HuH-7.5 (cell line): ENCODE measurements around the gene LARGE1.
"Not testable (repeated sequence)": the region's sequence is repeated elsewhere in the genome, so short reads cannot be mapped to it uniquely, and the experiment has no call there.

Source experiments
- DNase-seq: peaks from one replicate; pipeline ENCODE4 v3.0.0; 2011; ENCODE audit warnings: low spot score

Gene LARGE1

GRCh38 chr22:33883961-33884808, 36.1 kb downstream of the LARGE1 start:
- no peak for DNase-seq

GRCh38 chr22:33883561-33883960, 36.7 kb downstream of the LARGE1 start:
- no peak for DNase-seq

DNA sequence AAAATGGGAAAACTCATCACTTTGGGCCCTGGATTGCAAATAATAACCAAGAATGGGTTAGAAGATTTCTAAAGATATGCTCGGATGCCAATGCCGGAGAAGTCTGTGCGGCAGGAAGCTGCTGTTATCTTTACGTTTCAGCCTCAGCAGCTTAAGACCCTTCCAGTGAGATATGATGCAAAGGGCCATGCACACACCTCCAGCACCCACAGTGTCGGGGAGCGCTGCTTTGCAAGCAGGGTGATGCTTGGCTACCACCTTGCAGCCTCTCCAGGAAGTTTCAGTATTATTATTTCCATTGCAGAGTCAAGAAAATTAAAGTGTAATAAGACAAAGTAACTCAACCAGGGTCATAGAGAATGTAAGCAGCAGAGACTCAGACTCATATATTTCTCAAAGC, 37.3 kb downstream of the LARGE1 start:
- DNase-seq: no peak

GRCh38 chr22:33880986-33881385, 39.3 kb downstream of the LARGE1 start:
- no peak for DNase-seq

- no peak for DNase-seq
Measured at GRCh38 chr22:33879796-33880195, 40.5 kb downstream of the LARGE1 start.

GRCh38 chr22:33875316-33875715, 45.0 kb downstream of the LARGE1 start:
- DNase-seq: no peak

DNA sequence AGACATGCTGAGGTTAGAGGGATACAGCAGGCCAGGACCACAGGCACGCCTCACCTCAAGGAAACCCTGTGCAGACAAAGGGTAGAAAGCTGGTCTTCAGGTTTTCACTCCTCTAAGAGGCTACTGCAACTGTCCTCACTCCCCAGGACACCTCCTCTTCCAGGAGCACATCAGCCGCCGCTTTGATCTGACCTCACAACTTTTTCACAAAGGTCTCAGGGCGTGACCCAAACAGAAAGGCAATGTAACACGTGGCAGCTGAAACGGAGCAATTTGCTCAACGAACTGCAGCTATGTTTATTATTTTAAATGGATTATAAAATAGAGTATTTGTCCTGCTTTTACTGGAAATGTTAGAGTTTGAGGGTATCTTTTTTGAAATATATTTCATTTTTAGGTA, 46.1 kb downstream of the LARGE1 start:
- DNase-seq: no peak

GRCh38 chr22:33873666-33874065, 46.6 kb downstream of the LARGE1 start:
- no peak for DNase-seq

DNA sequence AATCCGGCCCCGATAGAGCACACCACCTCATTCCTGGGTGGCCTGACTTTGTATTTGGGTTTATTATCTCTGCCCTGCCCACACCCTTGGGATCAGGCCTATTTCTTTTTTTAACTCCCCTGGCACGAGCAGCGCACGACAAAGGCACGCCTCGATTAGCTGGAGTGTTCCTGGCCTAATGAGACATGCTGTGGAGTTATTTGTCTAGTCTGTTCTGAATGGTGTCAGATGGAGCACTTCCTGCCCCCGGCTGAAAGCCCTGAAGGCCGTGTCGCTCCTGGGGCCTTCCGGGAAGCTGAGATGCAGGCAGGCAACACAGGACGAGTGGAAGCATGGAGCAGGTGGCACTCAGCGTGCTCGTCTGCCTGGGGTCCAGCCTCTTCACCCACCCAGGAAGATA, 47.1 kb downstream of the LARGE1 start:
- DNase-seq: no peak

DNA sequence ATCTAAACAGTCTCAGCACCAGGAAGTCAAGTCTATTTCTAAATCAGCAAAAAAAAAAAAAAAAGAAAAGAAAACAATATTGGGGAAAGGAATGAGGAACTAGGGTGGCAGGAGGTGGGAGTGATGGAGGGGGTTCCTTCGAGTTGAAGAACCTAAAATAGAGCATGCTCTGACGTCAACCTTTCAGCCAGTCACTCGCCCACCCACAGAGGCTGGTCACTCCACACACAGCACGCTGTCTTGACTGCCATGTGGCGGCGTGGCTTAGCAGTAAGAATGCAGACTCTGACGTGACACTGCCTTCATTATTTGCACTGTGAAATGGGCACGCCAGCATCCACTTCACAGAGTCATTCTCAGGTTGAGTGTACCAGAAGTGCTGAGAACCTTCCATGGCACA, 48.3 kb downstream of the LARGE1 start:
- DNase-seq: no peak

DNA sequence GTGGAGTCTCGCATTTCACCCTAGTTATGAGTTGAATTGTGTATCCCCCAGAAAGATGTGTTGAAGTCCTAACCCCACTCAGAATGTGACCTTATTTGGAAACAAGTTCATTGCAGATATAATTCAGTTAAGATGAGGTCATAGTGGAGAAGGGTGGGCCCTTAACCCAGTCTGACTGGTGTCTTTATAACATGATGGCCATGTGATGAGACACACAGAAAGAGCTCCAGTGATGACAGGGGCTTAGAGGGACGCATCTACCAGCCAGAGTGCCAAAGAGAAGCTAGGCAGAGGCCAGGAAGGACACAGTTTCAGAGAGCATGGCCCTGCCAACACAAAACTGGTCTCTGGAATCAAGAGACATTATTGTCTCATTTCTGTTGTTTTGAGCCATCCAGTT, 50.3 kb downstream of the LARGE1 start:
- DNase-seq: no peak

DNA sequence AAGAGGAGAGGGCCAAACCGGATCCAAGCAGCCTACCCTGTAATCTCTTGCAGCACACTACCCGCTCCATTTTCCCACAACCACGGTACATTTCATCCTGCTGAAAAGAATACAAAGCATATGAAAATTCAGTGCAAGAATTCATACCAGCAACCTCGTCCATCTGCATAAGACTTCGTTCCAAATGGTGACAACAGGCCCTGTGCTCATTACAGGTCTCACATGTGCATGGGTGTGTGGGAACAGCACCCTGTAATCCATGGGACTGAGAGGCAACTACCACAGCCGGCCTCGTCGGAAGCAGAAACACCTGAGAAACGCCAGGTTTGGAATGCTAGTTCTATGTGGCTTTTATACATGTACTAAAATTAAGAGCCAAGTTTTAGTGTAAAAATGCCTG, 52.3 kb downstream of the LARGE1 start:
- DNase-seq: no peak

DNA sequence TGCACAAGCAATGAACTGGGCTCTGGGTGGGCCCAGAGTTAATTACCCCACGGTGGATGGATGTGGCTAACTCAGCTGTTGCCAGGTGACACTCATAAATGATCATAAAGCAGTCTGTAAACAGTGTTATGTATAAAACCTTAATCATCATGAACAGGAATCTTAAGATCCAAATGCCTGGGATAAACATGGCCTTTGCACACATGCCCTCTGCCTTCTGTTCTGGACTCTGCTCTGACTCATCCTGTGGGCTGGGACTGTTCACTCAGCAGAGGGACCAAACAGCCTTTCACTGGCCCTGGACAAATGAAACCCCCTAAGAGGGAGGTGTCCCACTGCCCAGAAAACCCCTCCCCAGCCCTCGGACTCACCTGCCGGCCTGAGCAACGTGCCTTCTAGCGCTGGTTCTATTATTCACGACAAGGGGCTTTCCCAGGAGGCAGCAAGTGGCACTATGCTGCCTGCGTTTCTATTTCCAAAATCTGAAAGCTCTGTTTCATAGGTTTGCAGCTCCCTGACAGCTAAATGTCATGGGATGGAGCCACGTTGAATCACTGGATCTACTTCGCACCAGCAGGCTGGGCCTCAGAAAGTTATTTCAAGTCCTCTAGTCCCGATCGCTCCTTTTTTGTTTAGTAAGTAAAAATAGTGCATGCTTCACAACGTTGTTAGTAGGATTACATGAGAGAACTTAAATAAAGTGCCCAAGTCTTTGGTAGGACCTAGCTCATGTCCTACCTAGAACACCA, 53.0 kb downstream of the LARGE1 start:
- DNase-seq: no peak

DNA sequence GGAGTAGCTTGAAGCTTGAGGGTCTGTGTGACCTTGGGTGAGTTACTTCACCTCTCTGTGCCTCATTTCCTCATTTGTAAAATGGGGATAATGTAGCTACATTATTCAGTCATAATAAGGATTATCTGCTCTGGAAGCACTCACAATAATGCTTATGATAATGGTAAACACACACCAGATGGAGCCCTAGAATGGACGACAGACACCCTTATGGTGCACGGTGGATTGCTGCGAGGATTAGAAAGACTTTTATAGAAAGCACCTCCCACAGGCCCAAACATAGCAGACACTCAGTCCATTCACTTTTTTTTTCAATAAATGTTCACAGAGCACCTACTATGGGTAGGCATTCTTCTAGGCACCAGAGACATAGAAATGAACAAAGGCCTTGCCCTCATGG, 53.8 kb downstream of the LARGE1 start:
- DNase-seq: no peak

DNA sequence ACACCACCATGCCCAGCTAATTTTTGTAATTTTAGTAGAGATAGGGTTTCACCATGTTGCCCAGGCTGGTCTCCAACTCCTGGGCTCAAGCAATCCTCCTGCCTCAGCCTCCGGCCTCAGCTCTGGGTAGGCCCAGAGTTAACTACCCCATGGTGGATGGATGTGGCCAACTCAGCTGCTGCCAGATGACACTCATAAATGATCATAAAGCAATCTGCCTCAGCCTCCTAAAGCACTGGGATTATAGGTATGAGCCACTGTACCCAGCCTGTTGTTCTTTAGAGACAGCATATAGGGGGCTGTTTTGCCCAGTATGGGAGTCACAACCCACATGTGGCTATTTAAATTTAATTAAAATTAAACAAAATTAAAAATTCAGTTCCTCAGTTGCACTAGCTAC, 54.3 kb downstream of the LARGE1 start:
- DNase-seq: no peak

- DNase-seq: no peak
Measured at GRCh38 chr22:33865248-33865647, 55.0 kb downstream of the LARGE1 start.

DNA sequence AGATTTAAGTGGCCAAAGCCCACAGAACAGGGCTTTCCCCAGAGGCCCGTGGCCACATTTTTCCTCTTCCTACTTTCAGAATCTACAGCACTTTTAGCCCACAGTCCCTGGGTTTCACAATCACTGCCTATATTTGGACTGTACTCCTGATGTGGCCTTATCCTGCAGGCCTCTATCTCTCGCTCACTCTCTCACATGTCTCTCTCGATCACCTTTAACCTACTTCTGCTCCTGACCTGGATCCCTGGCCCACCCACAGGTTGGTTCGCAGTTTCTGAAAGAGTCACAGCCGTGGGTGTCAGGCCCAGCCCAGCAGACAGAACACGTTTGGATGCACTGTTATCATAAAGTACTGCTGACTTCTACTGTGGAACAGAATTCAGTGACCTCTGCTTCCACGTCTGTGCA, 55.5 kb downstream of the LARGE1 start:
- DNase-seq: peak; percentile 35

- no peak for DNase-seq
Measured at GRCh38 chr22:33861216-33861875, 58.9 kb downstream of the LARGE1 start.

- DNase-seq: no peak
Measured at GRCh38 chr22:33860386-33860785, 59.9 kb downstream of the LARGE1 start.

GRCh38 chr22:33859311-33859710, 61.0 kb downstream of the LARGE1 start:
- DNase-seq: no peak

GRCh38 chr22:33858653-33859052, 61.6 kb downstream of the LARGE1 start:
- DNase-seq: not testable (repeated sequence)

DNA sequence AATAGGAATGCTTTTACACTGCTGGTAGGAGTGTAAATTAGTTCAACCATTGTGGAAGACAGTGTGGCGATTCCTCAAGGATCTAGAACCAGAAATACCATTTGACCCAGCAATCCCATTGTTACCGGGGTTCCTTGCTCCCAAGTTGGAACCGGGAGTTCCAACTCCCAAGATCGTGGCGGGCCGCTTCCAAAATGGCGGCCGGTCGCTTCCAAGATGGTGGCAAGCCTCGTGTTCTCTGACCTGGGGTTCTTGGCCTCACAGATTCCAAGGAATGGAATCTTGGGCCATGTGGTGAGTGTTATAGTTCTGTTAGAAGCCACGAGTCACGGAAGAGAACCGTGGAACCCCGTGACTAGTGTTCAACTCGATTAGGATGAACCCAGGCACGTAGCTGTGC, 62.5 kb downstream of the LARGE1 start:
- DNase-seq: not testable (repeated sequence)

DNA sequence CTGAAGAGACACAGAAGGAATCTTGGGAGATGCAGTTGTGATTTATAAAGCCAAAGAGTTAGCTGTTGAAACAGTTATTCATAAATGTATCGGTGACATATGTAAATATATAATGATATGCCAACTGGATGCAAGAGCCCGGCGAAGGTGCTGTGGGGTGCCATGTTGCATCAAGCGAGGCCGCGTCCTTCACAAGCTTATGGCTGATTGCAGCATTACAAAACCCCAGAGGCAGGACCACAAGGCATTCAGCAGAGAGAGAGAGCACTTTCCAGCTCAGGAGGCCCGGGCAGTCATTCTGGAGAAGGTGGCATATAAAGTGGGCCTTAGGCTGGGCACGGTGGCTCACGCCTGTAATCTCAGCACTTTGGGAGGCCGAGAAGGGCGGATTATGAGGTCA, 65.6 kb downstream of the LARGE1 start:
- DNase-seq: no peak
